Neural progenitor cell (in vitro differentiated cells): ENCODE measurements around the gene PPP2R2B.

ENCODE experiments used
- CTCF ChIP-seq: fragments of 200-600 bp; sonication (generic); IDR thresholded peaks from 2 replicates; pipeline ENCODE4 v1.5.1; 2017; ENCODE audit warnings: antibody characterized with exemption, mild to moderate bottlenecking
- EZH2phosphoT487 ChIP-seq: fragments of 200-600 bp; sonication (generic); IDR thresholded peaks from 2 replicates; pipeline ENCODE4 v1.6.1; 2017; ENCODE audit warnings: antibody characterized with exemption

GRCh38 chr5:146761811-146762210 is 116.7 kb downstream of the PPP2R2B start:
- TF ChIP-seq CTCF (no peak), EZH2phosphoT487 (no peak)
